NCI-H1694 (cell line): ENCODE results near the gene HDAC4.

Source experiments
- DNase-seq: peaks from one replicate; lab custom pipeline; 2025; lab: John Stamatoyannopoulos, UW

Gene HDAC4

GRCh38 chr2:239383036-239383758 is 17.6 kb downstream of the HDAC4 start:
- DNase-seq = no peak

- no peak for DNase-seq
These were observed 18.4 kb downstream of the HDAC4 start for GRCh38 chr2:239382384-239382880.

GRCh38 chr2:239381709-239382134 is 19.1 kb downstream of the HDAC4 start:
- DNase-seq = no peak

- DNase-seq = no peak
These were observed 19.8 kb downstream of the HDAC4 start for GRCh38 chr2:239380831-239381708.

- DNase-seq = no peak
These were observed 21.1 kb downstream of the HDAC4 start for GRCh38 chr2:239379641-239380170.

GRCh38 chr2:239378918-239379640 is 21.7 kb downstream of the HDAC4 start:
- no peak for DNase-seq

GRCh38 chr2:239378021-239378917 is 22.6 kb downstream of the HDAC4 start:
- DNase-seq = no peak

DNA sequence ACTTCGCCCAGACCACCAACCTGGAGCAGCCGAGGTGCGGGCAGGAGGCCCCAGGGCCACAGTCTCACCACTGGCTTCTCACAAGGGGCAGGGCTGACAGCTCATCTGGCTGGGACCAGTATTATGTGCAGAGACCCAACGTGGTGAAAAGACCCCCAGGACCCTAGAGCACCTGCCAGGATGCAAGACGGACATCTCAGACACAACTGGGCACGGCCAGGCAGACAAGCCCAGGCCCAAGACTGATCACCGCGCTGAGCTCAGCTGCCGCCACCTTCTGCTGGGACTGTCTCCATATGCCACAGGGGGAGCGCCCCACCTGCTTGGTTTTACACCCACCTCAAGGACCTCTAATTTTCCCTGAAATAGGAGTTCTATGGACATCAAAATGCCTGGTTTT is 23.2 kb downstream of the HDAC4 start:
- no peak for DNase-seq

DNA sequence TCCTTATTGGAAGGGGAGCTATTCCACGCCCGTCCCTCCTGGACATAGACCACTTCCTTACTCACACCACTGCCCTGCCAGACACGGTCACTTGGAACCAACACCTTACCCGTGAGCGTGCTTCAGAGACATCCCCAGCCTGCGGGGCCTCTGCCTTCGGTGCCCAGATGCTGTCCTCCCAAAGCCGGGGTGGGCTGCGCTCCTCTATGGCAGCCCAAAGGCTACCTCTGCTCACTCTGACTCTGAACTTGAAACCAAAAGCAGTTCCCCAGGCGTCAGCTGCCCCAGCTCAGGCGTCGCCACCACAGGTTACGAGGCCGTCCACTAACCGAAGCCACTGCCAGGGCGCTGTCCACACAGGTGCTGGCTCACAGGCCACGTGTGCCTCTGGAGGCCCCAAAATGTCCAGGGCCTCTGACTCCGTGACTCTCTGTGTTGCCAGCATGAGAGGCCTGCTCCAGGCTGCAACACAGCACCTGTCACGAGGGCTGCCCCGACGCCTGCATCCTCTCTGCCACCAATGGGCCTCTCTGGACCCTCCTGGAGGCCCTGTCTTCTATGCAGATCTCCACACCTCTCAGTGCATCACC is 23.8 kb downstream of the HDAC4 start:
- DNase-seq = no peak

GRCh38 chr2:239376351-239376750 is 24.5 kb downstream of the HDAC4 start:
- no peak for DNase-seq

DNA sequence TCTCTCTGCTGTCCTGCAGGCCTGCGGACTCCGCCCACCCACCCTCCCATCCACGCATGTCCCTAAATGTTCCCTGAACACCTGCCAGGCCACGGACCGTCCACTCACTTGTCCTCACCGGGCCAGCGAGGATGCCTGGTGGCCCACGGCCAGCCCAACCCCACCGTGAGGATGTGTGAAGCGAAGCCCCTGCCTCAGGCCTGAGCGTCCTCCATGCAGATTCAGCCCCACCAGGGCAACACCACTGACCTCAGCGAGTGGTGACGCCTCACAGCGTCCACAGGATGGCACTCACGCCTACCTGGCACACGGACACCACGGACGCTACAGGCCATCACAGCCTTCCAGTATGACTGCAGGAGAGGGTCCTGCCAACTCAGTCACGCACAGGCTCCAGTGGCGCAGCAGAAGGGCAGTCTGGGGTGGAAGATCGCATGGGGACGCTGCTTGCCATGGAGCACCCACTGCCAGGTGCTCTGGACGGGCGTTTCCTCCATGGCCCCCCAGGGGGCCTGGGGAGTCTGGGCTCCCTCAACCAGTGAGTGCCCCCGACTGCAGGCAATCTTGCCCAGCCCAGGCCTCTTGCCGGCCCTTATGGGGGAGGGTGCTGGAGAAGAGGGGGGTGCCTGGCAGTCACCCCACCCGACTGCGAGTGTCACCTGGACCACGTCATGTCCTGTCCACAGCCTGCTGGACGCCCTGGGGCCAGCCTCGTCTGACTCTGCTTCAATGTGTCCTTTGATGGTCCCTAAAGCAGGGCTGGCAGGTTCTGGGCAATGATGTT is 25.4 kb downstream of the HDAC4 start:
- no peak for DNase-seq

DNA sequence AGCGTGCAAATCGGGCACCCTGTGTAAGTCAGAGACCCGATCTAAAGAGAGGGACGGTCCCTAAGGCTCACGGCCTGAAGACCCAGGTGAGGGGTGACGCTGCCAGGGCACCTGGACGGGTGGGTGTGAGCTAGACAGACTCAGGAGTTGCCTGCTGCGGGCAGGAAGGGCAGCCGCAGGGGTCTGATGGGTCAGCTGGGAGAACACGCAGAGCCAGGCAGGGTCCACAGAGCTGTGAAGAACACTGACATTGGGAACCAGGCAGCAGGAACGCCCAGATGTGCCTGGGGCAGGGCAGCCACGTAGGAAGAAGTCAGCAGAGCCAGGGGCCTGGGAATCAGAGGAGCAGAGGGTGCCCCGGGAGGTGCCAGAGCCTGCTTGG is 25.9 kb downstream of the HDAC4 start:
- DNase-seq = no peak

- no peak for DNase-seq
These were observed 28.0 kb downstream of the HDAC4 start for GRCh38 chr2:239372835-239373234.

GRCh38 chr2:239371726-239372686 is 28.8 kb downstream of the HDAC4 start:
- DNase-seq = no peak

GRCh38 chr2:239370876-239371725 is 29.7 kb downstream of the HDAC4 start:
- no peak for DNase-seq

- no peak for DNase-seq
These were observed 30.4 kb downstream of the HDAC4 start for GRCh38 chr2:239370403-239370802.

GRCh38 chr2:239369631-239370161 is 31.1 kb downstream of the HDAC4 start:
- no peak for DNase-seq
